Measurements from ENCODE around the gene ARIH1. TPM values are rescaled to one million over a fixed set of nuclear protein-coding genes. Genes with fewer than 3 reads are reported as not detected.

Gene ARIH1
- total RNA-seq, 1 donor from 2014 or later: 140 TPM

- Mint-ChIP-seq H3K9me3 (no peaks in the 10 kb centered on the region), H3K4me3 (no peak overlapping the region), H3K36me3 (ENCODE audit: low read depth) (peaks cover 7% of the 10 kb centered on the region), H3K27ac (no peak overlapping the region), H3K4me1 (ENCODE audit: low read depth) (peaks cover 41% of the 10 kb centered on the region), H3K27me3 (ENCODE audit: insufficient read depth) (no peaks in the 10 kb centered on the region)
- no peak for DNase-seq (ENCODE audit: low spot score)
- intact Hi-C loops (cut with micrococcal nuclease): no loop called here
Measured at GRCh38 chr15:72491768-72492167, 17.6 kb downstream of the ARIH1 start.

- H3K4me1 Mint-ChIP-seq (ENCODE audit: low read depth): peaks cover 37% of the 10 kb centered on the region
- no peak overlapping the region for H3K4me3 Mint-ChIP-seq
- intact Hi-C loops (cut with micrococcal nuclease): no loop called here
- DNase-seq (ENCODE audit: low spot score): no peak
- H3K27me3 Mint-ChIP-seq (ENCODE audit: insufficient read depth): no peaks in the 10 kb centered on the region
- H3K9me3 Mint-ChIP-seq: no peaks in the 10 kb centered on the region
- H3K27ac Mint-ChIP-seq: no peak overlapping the region
- H3K36me3 Mint-ChIP-seq (ENCODE audit: low read depth): peaks cover 7% of the 10 kb centered on the region
Measured at GRCh38 chr15:72492733-72493132, 18.6 kb downstream of the ARIH1 start.

GRCh38 chr15:72493220-72493619 lies 19.1 kb downstream of the ARIH1 start:
- intact Hi-C loops (cut with micrococcal nuclease): no loop called here
- no peak for DNase-seq (ENCODE audit: low spot score)
- Mint-ChIP-seq H3K27ac (no peak overlapping the region), H3K36me3 (ENCODE audit: low read depth) (peaks cover 7% of the 10 kb centered on the region), H3K4me1 (ENCODE audit: low read depth) (peaks cover 35% of the 10 kb centered on the region), H3K27me3 (ENCODE audit: insufficient read depth) (no peaks in the 10 kb centered on the region), H3K4me3 (no peak overlapping the region), H3K9me3 (no peaks in the 10 kb centered on the region)

GRCh38 chr15:72495007-72495406 lies 20.9 kb downstream of the ARIH1 start:
- no peak overlapping the region for H3K4me3 Mint-ChIP-seq
- no peak for DNase-seq (ENCODE audit: low spot score)
- intact Hi-C loops (cut with micrococcal nuclease): no loop called here

GRCh38 chr15:72496783-72497182 lies 22.7 kb downstream of the ARIH1 start:
- peaks cover 19% of the 10 kb centered on the region for H3K4me1 Mint-ChIP-seq (ENCODE audit: low read depth)
- peaks cover 1% of the 10 kb centered on the region for H3K36me3 Mint-ChIP-seq (ENCODE audit: low read depth)
- no peaks in the 10 kb centered on the region for H3K27me3 Mint-ChIP-seq (ENCODE audit: insufficient read depth)
- H3K4me3 Mint-ChIP-seq: no peak overlapping the region
- intact Hi-C loops (cut with micrococcal nuclease): no loop called here
- no peak overlapping the region for H3K27ac Mint-ChIP-seq
- DNase-seq (ENCODE audit: low spot score): no peak
- no peaks in the 10 kb centered on the region for H3K9me3 Mint-ChIP-seq

More at GRCh38 chr15:72495007-72495406, 20.9 kb downstream of the ARIH1 start:
- no peaks in the 10 kb centered on the region for H3K9me3 Mint-ChIP-seq
- H3K4me1 Mint-ChIP-seq (ENCODE audit: low read depth): peaks cover 31% of the 10 kb centered on the region
- H3K27ac Mint-ChIP-seq: no peak overlapping the region
- H3K36me3 Mint-ChIP-seq (ENCODE audit: low read depth): peaks cover 5% of the 10 kb centered on the region
- H3K27me3 Mint-ChIP-seq (ENCODE audit: insufficient read depth): no peaks in the 10 kb centered on the region

GRCh38 chr15:72497402-72497801 lies 23.3 kb downstream of the ARIH1 start:
- Mint-ChIP-seq H3K4me1 (ENCODE audit: low read depth) (peaks cover 17% of the 10 kb centered on the region), H3K4me3 (no peak overlapping the region), H3K27me3 (ENCODE audit: insufficient read depth) (no peaks in the 10 kb centered on the region), H3K36me3 (ENCODE audit: low read depth) (peaks cover 1% of the 10 kb centered on the region), H3K27ac (no peak overlapping the region), H3K9me3 (no peaks in the 10 kb centered on the region)
- intact Hi-C loops (cut with micrococcal nuclease): no loop called here
- no peak for DNase-seq (ENCODE audit: low spot score)

- no peak overlapping the region for H3K4me3 Mint-ChIP-seq
- no peaks in the 10 kb centered on the region for H3K27me3 Mint-ChIP-seq (ENCODE audit: insufficient read depth)
- intact Hi-C loops (cut with micrococcal nuclease): no loop called here
- H3K4me1 Mint-ChIP-seq (ENCODE audit: low read depth): peaks cover 24% of the 10 kb centered on the region
- no peaks in the 10 kb centered on the region for H3K9me3 Mint-ChIP-seq
- H3K27ac Mint-ChIP-seq: no peak overlapping the region
- DNase-seq (ENCODE audit: low spot score): no peak
- no peaks in the 10 kb centered on the region for H3K36me3 Mint-ChIP-seq (ENCODE audit: low read depth)
Measured at GRCh38 chr15:72502220-72502809, 28.2 kb downstream of the ARIH1 start.

GRCh38 chr15:72503147-72503546 lies 29.0 kb downstream of the ARIH1 start:
- no peaks in the 10 kb centered on the region for H3K9me3 Mint-ChIP-seq
- no peak overlapping the region for H3K4me3 Mint-ChIP-seq
- intact Hi-C loops (cut with micrococcal nuclease): no loop called here
- H3K36me3 Mint-ChIP-seq (ENCODE audit: low read depth): no peaks in the 10 kb centered on the region
- peaks cover 24% of the 10 kb centered on the region for H3K4me1 Mint-ChIP-seq (ENCODE audit: low read depth)
- H3K27me3 Mint-ChIP-seq (ENCODE audit: insufficient read depth): no peaks in the 10 kb centered on the region
- DNase-seq (ENCODE audit: low spot score): no peak
- no peak overlapping the region for H3K27ac Mint-ChIP-seq

- Mint-ChIP-seq H3K9me3 (no peaks in the 10 kb centered on the region), H3K27ac (no peak overlapping the region), H3K4me3 (no peak overlapping the region), H3K4me1 (ENCODE audit: low read depth) (peaks cover 31% of the 10 kb centered on the region), H3K36me3 (ENCODE audit: low read depth) (no peaks in the 10 kb centered on the region), H3K27me3 (ENCODE audit: insufficient read depth) (no peaks in the 10 kb centered on the region)
- intact Hi-C loops (cut with micrococcal nuclease): no loop called here
- no peak for DNase-seq (ENCODE audit: low spot score)
Measured at GRCh38 chr15:72507402-72508092, 33.4 kb downstream of the ARIH1 start.

GRCh38 chr15:72509484-72509883 lies 35.4 kb downstream of the ARIH1 start:
- intact Hi-C loops (cut with micrococcal nuclease): no loop called here
- DNase-seq (ENCODE audit: low spot score): no peak
- H3K27me3 Mint-ChIP-seq (ENCODE audit: insufficient read depth): no peaks in the 10 kb centered on the region
- H3K36me3 Mint-ChIP-seq (ENCODE audit: low read depth): no peaks in the 10 kb centered on the region
- no peaks in the 10 kb centered on the region for H3K9me3 Mint-ChIP-seq
- no peak overlapping the region for H3K27ac Mint-ChIP-seq
- H3K4me3 Mint-ChIP-seq: no peak overlapping the region
- H3K4me1 Mint-ChIP-seq (ENCODE audit: low read depth): peaks cover 17% of the 10 kb centered on the region

- Mint-ChIP-seq H3K27me3 (ENCODE audit: insufficient read depth) (no peaks in the 10 kb centered on the region), H3K27ac (no peak overlapping the region), H3K9me3 (no peaks in the 10 kb centered on the region), H3K4me1 (ENCODE audit: low read depth) (peaks cover 12% of the 10 kb centered on the region), H3K36me3 (ENCODE audit: low read depth) (peaks cover 4% of the 10 kb centered on the region), H3K4me3 (no peak overlapping the region)
- no peak for DNase-seq (ENCODE audit: low spot score)
- intact Hi-C loops (cut with micrococcal nuclease): no loop called here
Measured at GRCh38 chr15:72511536-72511935, 37.4 kb downstream of the ARIH1 start.

- Mint-ChIP-seq H3K27me3 (ENCODE audit: insufficient read depth) (no peaks in the 10 kb centered on the region), H3K9me3 (no peaks in the 10 kb centered on the region), H3K27ac (no peak overlapping the region), H3K36me3 (ENCODE audit: low read depth) (peaks cover 6% of the 10 kb centered on the region), H3K4me1 (ENCODE audit: low read depth) (peaks cover 23% of the 10 kb centered on the region), H3K4me3 (no peak overlapping the region)
- intact Hi-C loops (cut with micrococcal nuclease): no loop called here
- DNase-seq (ENCODE audit: low spot score): no peak
Measured at GRCh38 chr15:72515591-72516389, 41.7 kb downstream of the ARIH1 start.

- H3K9me3 Mint-ChIP-seq: no peaks in the 10 kb centered on the region
- no peak for DNase-seq (ENCODE audit: low spot score)
- H3K4me1 Mint-ChIP-seq (ENCODE audit: low read depth): peaks cover 23% of the 10 kb centered on the region
- H3K27ac Mint-ChIP-seq: no peak overlapping the region
- H3K27me3 Mint-ChIP-seq (ENCODE audit: insufficient read depth): no peaks in the 10 kb centered on the region
- no peak overlapping the region for H3K4me3 Mint-ChIP-seq
- H3K36me3 Mint-ChIP-seq (ENCODE audit: low read depth): peaks cover 6% of the 10 kb centered on the region
- intact Hi-C loops (cut with micrococcal nuclease): no loop called here
Measured at GRCh38 chr15:72516777-72517176, 42.6 kb downstream of the ARIH1 start.
